ENCODE results near the gene MPDU1.

MPDU1 gene

GRCh38 chr17:7583253-7584109 is at the start of gene MPDU1:
MPDU1 (plus strand) TSS chr17:7583852; CDS start chr17:7583863, 11 bp downstream.
- peak; percentile 97 for DNase-seq (ENCODE audit: low spot score)

DNA sequence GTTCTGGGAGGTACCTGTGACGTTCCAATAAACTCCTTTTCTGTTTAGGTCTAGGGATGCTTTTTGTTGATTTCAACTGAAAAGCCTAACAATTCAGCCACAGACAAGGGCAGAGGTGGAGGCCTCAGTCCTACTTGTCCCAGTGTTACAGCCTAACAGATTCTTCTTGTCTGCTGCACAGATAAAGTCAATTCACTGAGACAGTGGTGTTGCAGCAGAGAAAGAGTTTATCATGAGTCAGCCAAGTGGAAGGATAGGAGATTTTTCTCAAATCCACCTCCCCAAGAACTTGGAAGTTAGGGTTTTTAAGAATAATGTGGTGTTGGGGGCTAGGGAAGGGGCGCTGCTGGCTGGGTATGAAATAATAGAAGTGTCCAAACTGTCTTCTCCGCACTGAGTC is 45.6 kb upstream of the MPDU1 start:
- DNase-seq (ENCODE audit: low spot score): no peak

DNA sequence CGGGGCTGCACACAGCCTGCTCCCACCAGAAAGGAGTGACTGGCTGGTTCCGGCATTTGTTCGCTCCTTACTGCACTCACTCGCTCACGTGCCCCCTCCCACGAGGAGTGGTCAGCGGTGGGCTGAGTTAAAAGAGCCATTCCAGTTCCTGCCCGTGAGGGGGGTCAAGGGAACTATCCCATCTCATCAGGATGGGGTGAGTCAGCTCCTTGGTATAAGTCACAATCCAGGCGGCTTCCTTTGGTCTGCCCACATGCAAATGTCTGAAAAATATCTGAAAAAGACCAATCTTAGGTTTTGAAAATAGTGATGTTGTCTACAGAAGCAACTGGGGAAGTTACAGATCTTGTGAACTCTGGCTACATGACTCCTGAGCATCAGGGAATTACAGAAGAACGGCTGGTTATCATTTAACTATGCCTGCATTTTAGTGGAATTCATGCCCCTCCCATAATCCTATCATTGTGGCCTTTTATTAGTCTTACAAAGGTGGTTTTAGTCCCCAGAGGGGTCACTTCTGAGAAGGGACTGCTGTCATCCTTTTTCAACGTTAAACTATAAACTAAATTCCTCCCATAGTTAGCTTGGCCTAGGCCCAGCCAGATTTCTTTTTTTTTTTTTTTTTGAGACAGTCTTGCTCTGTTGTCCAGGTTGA is 44.6 kb upstream of the MPDU1 start:
- DNase-seq (ENCODE audit: low spot score): no peak

GRCh38 chr17:7541074-7541621 is 42.5 kb upstream of the MPDU1 start:
- DNase-seq (ENCODE audit: low spot score): no peak

GRCh38 chr17:7544911-7545310 is 38.7 kb upstream of the MPDU1 start:
- no peak for DNase-seq (ENCODE audit: low spot score)

GRCh38 chr17:7548585-7549400 is 34.9 kb upstream of the MPDU1 start, which contains the start of gene TNFSF12:
TNFSF12 (plus strand) TSS chr17:7549058; CDS start chr17:7549154, 96 bp downstream.
- DNase-seq (ENCODE audit: low spot score): peak; percentile 63

- no peak for DNase-seq (ENCODE audit: low spot score)
Measured at GRCh38 chr17:7549401-7550055, 34.1 kb upstream of the MPDU1 start.

GRCh38 chr17:7550344-7550743 is 33.3 kb upstream of the MPDU1 start:
- DNase-seq (ENCODE audit: low spot score): no peak

DNA sequence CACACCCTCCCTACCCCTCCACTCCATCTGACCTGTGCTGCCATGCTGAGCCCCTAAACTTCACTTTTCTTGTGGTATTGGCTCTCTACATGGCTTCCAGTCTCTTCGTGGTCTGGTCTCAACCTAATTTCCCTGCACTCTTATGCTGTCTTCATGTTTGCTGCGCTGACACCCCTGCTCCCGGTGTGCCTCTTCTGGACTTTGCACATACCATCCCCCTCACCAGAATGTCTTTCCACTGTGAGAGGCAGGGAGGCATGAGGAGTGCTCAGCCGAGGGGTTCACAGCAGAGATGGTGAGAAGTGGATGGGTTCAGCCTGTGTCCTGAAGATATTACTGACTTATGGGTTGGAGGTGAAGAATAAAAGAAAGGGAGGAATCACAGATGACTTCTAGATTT is 32.3 kb upstream of the MPDU1 start:
- no peak for DNase-seq (ENCODE audit: low spot score)

- peak; percentile 62 for DNase-seq (ENCODE audit: low spot score)
Measured at GRCh38 chr17:7552621-7553051, 31.0 kb upstream of the MPDU1 start.

GRCh38 chr17:7553356-7553755 is 30.3 kb upstream of the MPDU1 start:
- DNase-seq (ENCODE audit: low spot score): no peak

DNA sequence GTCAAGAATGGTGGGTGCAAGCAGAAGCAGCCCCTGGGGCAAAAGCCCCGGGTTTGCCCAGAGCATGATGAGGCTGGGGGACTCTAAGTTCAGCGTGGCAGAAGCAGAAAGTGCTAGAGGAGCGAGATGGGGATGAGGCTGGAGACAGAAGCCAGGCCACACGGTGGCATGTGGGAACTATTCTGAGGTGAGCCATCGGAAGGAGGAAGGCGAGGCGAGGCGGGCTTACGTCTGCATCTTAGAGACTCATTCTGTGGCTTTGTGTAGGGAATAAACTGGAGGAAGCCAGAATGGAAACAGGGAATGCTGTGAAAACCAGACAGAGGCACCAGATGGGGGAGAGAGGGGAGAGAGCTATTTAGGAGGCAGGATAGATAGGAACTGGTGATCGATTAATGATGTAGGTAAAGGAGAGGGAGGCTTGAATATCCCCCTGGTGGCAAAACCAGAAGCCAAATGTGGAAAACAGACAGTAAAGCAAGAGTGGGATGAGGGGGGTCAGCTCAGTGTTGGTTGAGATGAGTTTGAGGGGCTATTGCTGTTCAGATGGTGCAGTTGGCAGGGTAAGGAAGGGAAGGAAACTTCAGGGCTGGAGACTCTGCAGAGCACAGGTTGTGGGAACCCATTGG is 28.2 kb upstream of the MPDU1 start:
- DNase-seq (ENCODE audit: low spot score): no peak

DNA sequence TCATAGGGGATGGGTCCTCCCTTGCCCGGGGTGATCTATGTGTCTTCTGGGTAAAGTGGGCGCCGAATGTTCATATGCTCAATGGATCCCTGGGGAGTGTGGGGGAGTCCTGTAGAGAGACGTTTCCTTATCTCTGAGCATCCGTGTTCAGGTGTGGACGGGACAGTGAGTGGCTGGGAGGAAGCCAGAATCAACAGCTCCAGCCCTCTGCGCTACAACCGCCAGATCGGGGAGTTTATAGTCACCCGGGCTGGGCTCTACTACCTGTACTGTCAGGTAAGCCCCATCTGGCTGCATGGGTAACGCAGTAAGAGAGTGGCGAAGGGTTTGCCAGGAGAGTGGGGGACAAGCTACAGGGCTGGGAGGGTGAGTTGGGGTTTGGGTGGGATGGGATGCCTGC is 27.0 kb upstream of the MPDU1 start:
- DNase-seq (ENCODE audit: low spot score): no peak

DNA sequence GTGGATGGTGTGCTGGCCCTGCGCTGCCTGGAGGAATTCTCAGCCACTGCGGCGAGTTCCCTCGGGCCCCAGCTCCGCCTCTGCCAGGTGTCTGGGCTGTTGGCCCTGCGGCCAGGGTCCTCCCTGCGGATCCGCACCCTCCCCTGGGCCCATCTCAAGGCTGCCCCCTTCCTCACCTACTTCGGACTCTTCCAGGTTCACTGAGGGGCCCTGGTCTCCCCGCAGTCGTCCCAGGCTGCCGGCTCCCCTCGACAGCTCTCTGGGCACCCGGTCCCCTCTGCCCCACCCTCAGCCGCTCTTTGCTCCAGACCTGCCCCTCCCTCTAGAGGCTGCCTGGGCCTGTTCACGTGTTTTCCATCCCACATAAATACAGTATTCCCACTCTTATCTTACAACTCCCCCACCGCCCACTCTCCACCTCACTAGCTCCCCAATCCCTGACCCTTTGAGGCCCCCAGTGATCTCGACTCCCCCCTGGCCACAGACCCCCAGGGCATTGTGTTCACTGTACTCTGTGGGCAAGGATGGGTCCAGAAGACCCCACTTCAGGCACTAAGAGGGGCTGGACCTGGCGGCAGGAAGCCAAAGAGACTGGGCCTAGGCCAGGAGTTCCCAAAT is 26.4 kb upstream of the MPDU1 start:
- no peak for DNase-seq (ENCODE audit: low spot score)

GRCh38 chr17:7557775-7558543 is 25.7 kb upstream of the MPDU1 start:
- DNase-seq (ENCODE audit: low spot score): peak; percentile 88

- peak; percentile 62 for DNase-seq (ENCODE audit: low spot score)
Measured at GRCh38 chr17:7558544-7559319, 24.9 kb upstream of the MPDU1 start, which contains the start of gene TNFSF13. TNFSF13 (plus strand) TSS chr17:7558750; CDS start chr17:7559040, 290 bp downstream.

GRCh38 chr17:7559320-7560171 is 24.1 kb upstream of the MPDU1 start:
- no peak for DNase-seq (ENCODE audit: low spot score)
